ENCODE measurements around the gene SLC3A2. TPM values are rescaled to one million over a fixed set of nuclear protein-coding genes. Genes with fewer than 3 reads are reported as not detected.
A peak's percentile ranks its signal among the peaks of the same experiment; 100 is the strongest.

The SLC3A2 gene
- total RNA-seq, 1 experiment from 2014 or later, result 239 TPM

DNA sequence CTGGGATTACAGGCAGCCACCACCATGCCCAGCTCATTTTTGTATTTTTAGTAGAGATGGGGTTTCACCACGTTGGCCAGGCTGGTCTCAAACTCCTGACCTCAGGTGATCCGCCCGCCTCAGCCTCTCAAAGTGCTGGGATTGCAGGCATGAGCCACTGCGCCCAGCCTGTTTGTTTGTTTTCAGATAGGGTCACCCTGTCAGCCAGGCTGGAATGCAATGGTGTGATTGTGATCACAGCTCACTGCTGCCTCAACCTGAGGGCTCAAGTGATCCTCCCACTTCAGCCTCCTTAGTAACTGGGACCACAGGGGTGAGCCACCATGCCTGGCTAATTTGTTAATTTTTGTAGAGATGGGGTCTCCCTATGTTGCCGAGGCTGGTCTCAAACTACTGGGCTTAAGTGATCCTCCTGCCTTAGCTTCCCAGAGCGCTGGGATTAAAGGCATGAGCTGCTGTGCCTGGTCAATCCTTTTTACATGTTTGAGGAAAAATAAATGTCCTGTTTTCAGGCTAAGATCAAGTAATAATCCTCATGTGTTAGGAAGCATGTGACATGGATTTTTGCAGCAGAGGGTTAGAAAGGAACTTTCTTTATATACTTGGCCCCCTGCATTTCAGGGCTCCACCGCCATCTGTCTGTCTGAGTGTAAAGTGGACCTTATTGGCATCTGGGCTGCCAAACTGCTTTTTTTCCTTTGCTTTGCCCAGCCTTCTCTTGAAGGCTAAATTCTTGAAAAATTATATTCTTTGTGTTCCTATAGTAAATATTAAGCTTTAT, 4.8 kb upstream of the SLC3A2 start:
- DNase-seq (ENCODE audit: low spot score), result no peak
- in situ Hi-C loops (cut with HindIII; ENCODE audit: low sequenced_read_pairs), result no loop called here

DNA sequence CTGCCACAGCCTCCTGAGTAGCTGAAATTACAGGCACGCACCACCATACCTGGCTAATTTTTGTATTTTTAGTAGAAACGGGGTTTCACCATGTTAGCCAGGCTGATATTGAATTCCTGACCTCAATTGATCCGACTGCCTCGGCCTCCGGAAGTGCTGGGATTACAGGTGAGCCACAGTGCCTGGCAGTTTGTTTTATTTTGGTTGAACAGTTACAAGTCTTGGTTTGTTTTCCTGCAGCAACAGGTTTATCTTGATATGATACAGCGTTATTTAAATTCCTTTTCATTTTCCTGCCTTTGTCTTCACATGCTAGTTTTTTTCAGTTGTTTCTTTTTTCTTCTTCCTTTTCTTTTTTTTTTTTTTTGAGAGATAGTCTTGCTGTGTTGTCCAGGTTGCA, 4.0 kb upstream of the SLC3A2 start:
- in situ Hi-C loops (cut with HindIII; ENCODE audit: low sequenced_read_pairs), result no loop called here

DNA sequence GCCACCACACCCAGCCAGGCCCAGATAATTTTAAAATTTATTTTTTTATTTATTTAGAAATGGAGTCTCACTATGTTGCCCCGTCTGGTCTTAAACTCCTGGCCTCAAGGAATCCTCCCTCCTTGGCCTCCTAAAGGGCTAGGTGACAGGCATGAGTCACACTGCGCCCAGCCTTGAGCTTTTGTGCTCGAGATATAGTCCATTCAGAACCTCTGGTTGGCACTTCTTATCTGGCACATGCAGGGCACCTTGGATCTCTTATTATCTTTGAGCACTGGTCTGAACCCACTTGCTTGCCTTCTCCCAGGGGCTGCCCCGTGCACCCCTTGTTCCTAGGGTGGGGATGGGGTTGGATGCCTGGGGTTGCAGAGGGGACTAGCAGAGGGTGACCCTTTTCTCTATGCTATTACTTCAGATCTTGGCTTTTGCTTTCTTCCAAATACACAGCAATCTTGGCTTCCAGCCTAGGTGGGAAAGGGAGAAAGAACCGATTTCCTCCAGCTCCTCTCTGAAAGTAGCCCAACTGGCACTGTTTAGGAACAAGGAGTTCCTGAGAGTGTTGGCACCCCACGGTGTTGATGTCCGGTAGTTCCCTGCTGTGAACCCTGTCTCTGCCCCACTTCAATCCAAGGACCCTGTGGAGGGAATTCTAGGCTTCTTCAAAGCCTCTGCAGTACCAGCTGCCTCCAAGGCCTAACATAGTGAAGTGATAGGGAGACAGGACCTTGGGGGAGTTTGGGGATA, 1.3 kb upstream of the SLC3A2 start:
- in situ Hi-C loops (cut with HindIII; ENCODE audit: low sequenced_read_pairs), result no loop called here
- no peak for DNase-seq (ENCODE audit: low spot score)

More for the DNA sequence above, 4.0 kb upstream of the SLC3A2 start:
- no peak for DNase-seq (ENCODE audit: low spot score)

DNA sequence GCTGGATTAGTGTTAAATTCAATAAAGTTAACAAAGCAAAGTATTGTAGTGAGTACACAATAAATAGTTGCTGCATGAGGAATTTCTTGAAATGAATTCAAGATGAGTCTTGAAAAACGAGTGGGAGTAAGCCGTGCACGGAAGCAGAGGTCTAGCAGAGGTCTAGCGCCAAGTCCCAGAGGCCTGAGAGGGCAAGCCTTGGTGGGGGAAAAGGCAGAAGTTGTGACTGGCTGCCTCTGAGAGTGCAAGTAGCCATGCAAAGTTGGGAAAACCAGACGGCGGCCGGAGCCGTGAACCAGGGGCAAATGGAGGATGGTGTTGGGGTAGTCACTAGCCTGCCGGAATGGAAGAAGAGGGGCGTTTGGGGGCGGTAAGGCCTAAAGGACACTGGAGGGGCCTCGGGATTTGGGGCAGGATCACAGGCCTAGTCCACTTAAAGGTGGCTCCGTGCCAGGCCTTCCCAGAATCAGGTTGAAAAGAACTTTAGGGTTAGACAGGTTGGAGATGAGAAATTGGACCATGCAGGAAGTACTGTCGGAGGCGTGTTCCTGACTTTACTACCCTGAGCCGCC, 379 bp upstream of the SLC3A2 start:
- in situ Hi-C loops (cut with HindIII; ENCODE audit: low sequenced_read_pairs), result no loop called here
- DNase-seq (ENCODE audit: low spot score), result no peak

DNA sequence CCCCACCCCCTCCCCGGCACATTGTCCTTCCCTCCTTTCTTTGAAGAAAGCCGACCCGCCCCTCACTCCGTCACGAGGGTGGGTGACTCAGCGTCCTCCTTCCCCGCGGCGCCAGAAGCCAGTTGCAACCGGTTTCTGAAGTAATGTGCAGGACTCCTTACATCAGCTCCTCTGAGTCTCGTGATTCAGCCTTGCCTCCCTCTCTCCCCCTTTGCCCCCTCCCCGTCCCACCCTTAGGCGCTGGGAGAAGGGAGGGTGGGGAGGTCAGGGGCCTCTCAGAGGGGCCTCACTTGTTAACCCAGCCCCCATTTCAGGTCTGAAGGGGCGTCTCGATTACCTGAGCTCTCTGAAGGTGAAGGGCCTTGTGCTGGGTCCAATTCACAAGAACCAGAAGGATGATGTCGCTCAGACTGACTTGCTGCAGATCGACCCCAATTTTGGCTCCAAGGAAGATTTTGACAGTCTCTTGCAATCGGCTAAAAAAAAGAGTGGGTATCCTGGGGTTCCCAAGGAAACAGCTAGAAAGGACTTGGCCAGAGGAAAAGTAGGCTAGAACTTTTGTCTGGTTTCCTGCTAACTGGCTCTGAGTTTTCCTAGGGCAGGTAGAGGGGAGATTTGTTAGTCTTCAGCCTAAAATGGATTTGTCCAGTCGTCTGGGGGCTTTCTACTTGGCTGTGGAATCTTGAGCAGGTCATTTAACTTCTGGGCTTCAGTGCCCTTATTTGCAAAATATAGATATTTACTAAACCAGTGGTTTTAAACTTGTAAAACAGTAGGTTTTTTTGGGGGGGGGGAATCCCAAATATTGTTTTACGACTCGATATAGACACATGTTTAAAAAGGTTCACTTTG, 1.1 kb downstream of the SLC3A2 start:
- DNase-seq (ENCODE audit: low spot score), result peak; percentile 73

DNA sequence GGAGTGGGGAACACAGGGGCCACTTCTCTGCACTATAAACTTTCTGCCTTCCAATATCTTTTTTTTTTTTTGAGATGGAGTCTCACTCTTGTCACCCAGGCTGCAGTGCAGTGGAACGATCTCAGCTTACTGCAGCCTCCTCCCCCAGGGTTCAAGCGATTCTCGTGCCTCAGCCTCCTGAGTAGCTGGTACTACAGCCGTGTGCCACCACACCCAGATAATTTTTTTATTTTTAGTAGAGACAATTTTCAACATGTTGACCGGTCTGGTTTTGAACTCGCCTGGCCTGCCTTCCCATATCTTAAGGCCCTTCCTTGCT, 1.7 kb downstream of the SLC3A2 start:
- in situ Hi-C loops (cut with HindIII; ENCODE audit: low sequenced_read_pairs), result no loop called here
- DNase-seq (ENCODE audit: low spot score), result no peak

More for the DNA sequence above, 1.1 kb downstream of the SLC3A2 start:
- in situ Hi-C loops (cut with HindIII; ENCODE audit: low sequenced_read_pairs), result no loop called here

DNA sequence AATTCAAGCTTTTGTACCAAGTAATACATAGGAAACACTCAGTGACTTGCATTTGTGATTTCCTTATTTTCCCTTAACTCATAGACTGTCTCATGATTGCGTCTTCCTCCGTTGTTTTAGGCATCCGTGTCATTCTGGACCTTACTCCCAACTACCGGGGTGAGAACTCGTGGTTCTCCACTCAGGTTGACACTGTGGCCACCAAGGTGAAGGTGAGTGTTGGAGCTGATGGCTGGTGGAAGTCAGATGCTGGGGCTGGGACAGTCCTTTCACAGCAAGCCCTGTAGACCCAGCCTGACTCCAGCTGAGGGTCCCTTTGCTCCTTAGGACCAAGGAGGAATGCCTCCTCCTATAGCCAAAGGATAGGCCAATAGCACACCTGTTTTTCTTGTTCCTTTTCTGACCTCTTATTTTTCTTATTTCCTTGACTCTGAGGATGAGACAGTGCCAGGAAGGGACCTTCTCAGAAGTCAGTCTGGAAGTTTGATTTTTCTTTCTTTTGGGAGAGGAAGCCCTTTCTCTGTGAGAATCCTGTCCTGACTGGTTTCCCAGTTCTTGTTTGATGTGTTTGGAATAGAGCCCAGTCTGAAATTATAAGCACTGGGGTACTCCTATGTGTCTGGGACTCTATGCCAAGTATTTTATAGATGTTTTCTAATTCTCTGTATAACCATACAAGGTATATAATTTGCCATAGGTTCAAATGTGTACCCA, 2.2 kb downstream of the SLC3A2 start:
- in situ Hi-C loops (cut with HindIII; ENCODE audit: low sequenced_read_pairs), result no loop called here
- no peak for DNase-seq (ENCODE audit: low spot score)

DNA sequence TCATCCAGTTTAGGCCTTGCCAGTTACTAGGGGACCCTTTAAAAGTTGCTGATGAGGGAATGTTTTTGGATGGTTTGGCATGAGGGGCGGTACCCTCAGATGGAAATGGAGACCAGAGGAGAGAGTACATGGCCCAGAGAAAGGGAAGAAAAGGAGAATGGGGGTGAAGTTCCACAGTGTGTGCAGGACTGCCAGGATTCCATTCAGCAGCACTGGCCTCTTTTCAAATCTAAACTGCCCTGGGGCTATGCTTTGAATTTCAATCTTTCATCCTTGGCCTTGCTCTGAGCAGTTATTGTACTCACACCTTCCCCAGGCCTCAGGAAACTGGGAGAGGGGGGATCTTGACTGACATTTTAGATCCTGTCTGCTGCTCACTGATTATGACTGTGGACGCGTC, 3.0 kb downstream of the SLC3A2 start:
- no peak for DNase-seq (ENCODE audit: low spot score)
- in situ Hi-C loops (cut with HindIII; ENCODE audit: low sequenced_read_pairs), result no loop called here

DNA sequence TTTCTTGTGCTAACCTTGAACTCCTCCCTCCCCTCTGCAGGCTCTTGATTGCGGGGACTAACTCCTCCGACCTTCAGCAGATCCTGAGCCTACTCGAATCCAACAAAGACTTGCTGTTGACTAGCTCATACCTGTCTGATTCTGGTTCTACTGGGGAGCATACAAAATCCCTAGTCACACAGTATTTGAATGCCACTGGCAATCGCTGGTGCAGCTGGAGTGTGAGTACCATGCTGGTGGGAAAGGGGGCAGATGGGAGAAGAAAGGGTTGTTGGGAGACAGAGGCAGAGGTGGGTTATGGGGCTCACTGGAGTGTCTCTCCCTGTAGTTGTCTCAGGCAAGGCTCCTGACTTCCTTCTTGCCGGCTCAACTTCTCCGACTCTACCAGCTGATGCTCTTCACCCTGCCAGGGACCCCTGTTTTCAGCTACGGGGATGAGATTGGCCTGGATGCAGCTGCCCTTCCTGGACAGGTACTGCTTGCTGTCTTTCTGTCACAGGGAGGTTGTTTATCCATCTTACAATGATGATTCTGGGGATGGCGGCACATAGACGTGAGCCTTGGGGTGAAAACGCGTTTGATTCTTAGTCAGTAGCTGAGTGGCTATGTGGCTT, 4.5 kb downstream of the SLC3A2 start:
- in situ Hi-C loops (cut with HindIII; ENCODE audit: low sequenced_read_pairs), result no loop called here
- DNase-seq (ENCODE audit: low spot score), result no peak

DNA sequence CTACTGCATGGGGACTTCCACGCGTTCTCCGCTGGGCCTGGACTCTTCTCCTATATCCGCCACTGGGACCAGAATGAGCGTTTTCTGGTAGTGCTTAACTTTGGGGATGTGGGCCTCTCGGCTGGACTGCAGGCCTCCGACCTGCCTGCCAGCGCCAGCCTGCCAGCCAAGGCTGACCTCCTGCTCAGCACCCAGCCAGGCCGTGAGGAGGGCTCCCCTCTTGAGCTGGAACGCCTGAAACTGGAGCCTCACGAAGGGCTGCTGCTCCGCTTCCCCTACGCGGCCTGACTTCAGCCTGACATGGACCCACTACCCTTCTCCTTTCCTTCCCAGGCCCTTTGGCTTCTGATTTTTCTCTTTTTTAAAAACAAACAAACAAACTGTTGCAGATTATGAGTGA, 7.7 kb downstream of the SLC3A2 start:
- in situ Hi-C loops (cut with HindIII; ENCODE audit: low sequenced_read_pairs), result no loop called here
- DNase-seq (ENCODE audit: low spot score), result no peak

DNA sequence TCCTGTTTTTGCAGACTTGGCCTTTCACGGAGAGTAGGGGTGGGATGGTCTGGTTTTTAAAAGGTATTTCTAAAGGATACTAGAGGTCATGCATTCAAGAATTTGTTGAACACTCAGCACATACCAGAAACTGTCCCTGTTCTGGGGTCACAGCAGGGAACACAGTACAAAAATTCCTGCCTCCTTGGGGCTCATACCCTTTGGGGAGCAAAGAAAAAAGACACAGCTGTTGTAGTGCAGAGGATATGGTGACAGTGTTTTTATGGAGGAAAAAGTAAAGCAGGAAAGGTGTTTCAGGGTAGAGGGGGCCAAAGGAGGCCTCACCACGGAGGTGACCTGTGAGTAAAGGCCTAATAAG, 8.4 kb downstream of the SLC3A2 start:
- in situ Hi-C loops (cut with HindIII; ENCODE audit: low sequenced_read_pairs), result no loop called here
- DNase-seq (ENCODE audit: low spot score), result no peak

DNA sequence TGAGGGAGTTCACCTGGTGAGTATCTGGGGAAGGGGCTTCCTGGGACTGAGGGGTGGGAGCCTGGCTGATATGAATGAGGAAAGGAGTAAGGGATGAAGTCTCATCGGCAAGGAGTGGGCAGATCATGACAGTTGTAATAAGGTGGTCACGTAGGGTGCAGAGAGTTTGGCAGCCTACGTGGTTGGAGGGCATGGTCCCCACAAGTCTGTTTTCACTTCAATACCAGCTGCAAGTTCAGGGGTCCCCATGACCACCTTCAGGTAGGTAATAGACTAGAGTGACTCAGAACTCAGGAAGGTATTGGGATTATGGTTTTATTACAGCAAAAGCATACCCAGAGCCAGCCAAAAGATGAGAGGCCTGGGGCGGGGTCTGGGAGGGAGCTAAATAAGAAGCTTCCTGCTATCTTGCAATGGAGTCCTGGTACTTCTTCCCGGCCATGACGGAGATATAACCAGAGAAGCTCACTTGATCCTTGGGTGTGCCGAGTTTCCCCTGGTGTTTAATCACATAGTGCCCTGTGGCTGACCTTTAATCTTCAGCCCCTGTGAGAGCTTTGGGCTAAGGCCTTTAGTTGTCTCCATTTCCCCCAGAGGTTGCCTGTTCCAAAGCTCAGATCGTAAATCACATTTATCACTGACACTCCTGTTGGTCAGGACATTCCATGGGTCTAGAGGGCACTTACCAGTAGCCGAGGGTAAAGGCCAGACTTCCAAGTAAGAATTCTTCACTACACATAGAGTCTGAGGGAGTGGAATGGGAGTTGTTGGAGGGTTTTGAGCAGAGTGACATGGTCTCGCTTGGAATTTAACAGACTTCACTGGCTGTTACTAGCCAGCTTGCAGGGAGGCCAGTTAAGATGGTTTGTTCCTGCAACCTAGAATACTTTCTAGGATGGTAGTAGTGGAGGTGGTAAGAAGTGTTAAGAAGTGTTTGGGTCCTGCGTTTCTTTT, 9.1 kb downstream of the SLC3A2 start:
- peak; percentile 64 for DNase-seq (ENCODE audit: low spot score)
- in situ Hi-C loops (cut with HindIII; ENCODE audit: low sequenced_read_pairs), result no loop called here

DNA sequence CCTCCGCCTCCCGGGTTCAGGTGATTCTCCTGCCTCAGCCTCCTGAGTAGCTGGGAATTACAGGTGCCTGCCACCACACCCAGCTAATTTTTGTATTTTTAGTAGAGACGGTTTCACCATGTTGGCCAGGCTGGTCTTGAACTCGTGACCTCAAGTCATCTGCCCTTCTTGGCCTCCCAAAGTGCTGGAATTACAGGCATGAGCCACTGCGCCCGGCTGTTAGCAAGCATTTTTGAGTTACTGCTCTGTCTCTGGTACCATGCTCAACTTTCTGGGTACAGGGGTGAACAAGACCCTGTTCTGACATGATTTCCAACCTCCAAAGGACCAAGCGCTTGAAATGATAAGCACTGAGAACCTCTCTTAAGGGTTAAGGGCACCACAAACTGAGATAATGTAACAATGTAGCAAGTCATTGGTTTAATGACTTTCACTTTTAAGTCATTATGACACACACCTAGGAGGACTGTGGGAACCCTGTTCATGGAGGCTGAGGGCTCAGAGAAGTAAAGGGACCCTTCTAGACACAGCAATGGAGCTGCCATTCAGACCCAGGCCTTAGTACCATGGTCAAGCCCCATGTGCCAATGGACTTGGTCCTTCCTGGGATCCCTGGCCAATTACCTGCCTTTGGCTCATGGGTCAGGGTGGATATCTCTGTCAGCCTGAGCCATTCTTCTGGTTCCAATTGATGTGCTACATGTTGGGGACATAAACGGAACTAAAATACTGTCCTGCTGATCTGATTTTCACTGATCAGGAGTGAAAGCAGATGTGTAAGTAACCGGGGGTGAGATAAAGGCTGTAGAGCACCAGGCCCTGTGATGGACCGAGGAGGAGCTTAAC, 11.6 kb downstream of the SLC3A2 start:
- DNase-seq (ENCODE audit: low spot score), result no peak
- in situ Hi-C loops (cut with HindIII; ENCODE audit: low sequenced_read_pairs), result no loop called here

DNA sequence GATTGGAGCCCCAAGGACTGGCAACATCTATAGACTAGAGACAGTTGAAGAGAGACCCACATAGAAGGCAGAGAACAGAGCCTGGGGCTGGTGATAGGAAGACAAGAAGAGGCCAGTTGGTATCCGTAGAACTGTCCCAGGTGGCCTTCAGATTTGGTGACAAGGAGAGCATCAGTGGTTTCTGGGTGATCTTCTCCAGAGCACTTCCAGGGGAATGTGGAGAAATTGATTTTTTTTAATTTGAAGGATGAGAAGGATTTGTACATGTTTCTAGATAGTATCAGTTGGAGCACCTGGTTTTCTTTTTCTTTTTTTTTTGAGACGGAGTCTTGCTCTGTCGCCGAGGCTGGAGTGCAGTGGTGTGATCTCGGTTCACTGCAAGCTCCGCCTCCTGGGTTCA, 14.8 kb downstream of the SLC3A2 start:
- in situ Hi-C loops (cut with HindIII; ENCODE audit: low sequenced_read_pairs), result no loop called here
- no peak for DNase-seq (ENCODE audit: low spot score)

DNA sequence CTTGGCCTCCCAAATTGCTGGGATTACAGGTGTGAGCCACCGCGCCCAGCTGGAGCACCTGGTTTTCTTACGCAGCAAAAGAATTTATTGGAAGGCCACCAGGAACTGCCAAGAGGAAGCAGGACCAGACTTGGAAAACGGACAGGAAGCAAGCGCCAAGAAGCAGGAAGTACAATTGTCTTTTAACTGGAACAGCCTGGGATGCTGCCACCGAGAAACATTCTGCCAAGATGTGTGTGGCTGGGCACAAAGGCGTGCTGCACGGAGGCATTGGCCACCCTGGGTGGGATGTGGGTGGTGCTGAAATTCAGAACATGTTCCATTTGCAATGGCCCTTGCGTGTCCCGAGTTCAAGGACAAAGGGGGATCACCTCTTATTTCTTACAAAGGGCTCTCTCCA, 15.4 kb downstream of the SLC3A2 start:
- in situ Hi-C loops (cut with HindIII; ENCODE audit: low sequenced_read_pairs), result no loop called here
- DNase-seq (ENCODE audit: low spot score), result no peak

DNA sequence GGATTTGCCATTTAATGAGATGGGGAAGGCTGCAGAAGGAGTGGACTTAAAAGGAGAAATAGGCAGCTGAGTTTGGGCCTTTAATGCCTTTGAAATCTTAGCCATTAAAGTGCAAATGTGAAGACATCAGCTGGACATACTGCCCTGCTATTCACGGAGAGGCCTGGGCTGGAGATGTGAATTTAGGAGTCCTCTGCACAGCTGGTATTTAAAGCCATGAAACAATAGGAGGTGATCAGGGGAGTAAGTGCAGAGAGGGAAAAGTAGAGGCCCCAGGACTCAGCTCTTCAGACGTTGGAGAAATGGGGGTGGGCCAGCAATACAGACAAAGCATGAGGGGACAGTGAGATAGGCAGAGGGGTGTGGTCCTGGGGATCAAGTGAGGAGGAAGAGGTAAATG, 16.6 kb downstream of the SLC3A2 start:
- in situ Hi-C loops (cut with HindIII; ENCODE audit: low sequenced_read_pairs), result no loop called here
- DNase-seq (ENCODE audit: low spot score), result no peak

DNA sequence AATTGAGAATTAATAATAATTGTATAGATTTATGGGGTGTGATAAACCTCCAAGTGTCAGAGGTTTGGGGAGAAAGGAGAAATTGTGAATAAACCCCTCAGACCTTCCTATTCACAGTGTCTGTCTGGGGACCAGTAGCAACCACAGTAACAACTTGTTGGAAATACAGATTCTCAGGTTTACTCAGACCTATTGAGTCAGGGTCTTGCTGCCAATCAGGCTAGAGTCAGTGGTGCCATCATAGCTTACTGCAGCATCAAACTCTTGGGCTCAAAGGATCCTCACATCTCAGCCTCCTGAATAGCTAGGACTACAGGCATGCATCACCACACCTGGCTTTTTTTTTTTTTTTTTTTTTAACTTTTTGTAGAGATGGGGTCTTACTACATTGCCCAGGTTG, 17.3 kb downstream of the SLC3A2 start:
- in situ Hi-C loops (cut with HindIII; ENCODE audit: low sequenced_read_pairs), result no loop called here
- DNase-seq (ENCODE audit: low spot score), result no peak

Measured in G401 (cell line).